A549 (cell line): Measurements from ENCODE around the gene PIAS4. TPM values are rescaled to one million over a fixed set of nuclear protein-coding genes. Genes with fewer than 3 reads are reported as not detected.

Source experiments
- ATAC-seq, 2 experiments: fragments of 200-7000 bp in 1 of 2; fragments of >200 bp in 1 of 2; cut with Nextera tagmentation in 1 of 2; cut with Tn5 transposase in 1 of 2; 3 replicates each; pipeline versions ENCODE4 v1.8.0 to v1.9.1; 2018 to 2020; ENCODE audit warnings: mild to moderate bottlenecking in 1 of 2, moderate library complexity in 1 of 2
- CTCF ChIA-PET: fragments of 300-600 bp; sonication (Branson Sonifier 250); formaldehyde crosslinking; extraction: SDS; loops from one replicate; lab custom pipeline; 2021; ENCODE audit warnings: antibody characterized with exemption, inconsistent platforms; lab: Yijun Ruan, JAX
- POLR2A ChIA-PET: fragments of 350-600 bp; formaldehyde crosslinking; extraction: SDS; loops from one replicate; lab custom pipeline; 2021; ENCODE audit warnings: antibody characterized with exemption, inconsistent platforms; lab: Yijun Ruan, JAX
- DNase-seq, 2 experiments: peaks; one replicate each; pipeline versions ENCODE4 v3.0.0 to v3.0.0-alpha.2; 2011 to 2016; ENCODE audit warnings: low read depth in 1 of 2, low spot score in 1 of 2
- FAIRE-seq: peaks from 2 replicates; lab custom pipeline; 2011; peaks lifted over from hg19 to GRCh38; lab: Jason Lieb, UNC
- H3K27ac ChIP-seq, 2 experiments: fragments of >200 bp; sonication (Bioruptor Twin); formaldehyde crosslinking; 3 replicates each; pipeline ENCODE4 v1.5.1; 2016 to 2017
- H3K4me1 ChIP-seq: fragments of >200 bp; sonication (Bioruptor Twin); formaldehyde crosslinking; 3 replicates; pipeline ENCODE4 v1.6.1; 2016
- H3K4me2 ChIP-seq: fragments of >200 bp; sonication (Bioruptor Twin); formaldehyde crosslinking; 3 replicates; pipeline ENCODE4 v1.6.1; 2016
- H3K4me3 ChIP-seq: fragments of >200 bp; sonication (Bioruptor Twin); formaldehyde crosslinking; 3 replicates; pipeline ENCODE4 v1.5.1; 2016
- H3K9me3 ChIP-seq: fragments of >200 bp; sonication (Bioruptor Twin); formaldehyde crosslinking; 3 replicates; pipeline ENCODE4 v1.6.1; 2016
- BHLHE40 ChIP-seq: IDR thresholded peaks from 2 replicates; pipeline ENCODE4 v1.6.1; 2012; ENCODE audit warnings: low read depth, low read length, inconsistent platforms
- CBX8 ChIP-seq: fragments of 200-600 bp; sonication (generic); IDR thresholded peaks from 2 replicates; pipeline ENCODE4 v1.6.1; 2016
- CHD2 ChIP-seq: fragments of 150-350 bp; IDR thresholded peaks from 2 replicates; pipeline ENCODE4 v1.6.1; 2014; ENCODE audit warnings: low read length; ENCODE audit not compliant: partially characterized antibody
- CHD4 ChIP-seq: fragments of 200-600 bp; sonication (generic); IDR thresholded peaks from 2 replicates; pipeline ENCODE4 v1.6.1; 2016; ENCODE audit warnings: antibody characterized with exemption, mild to moderate bottlenecking, borderline replicate concordance
- EHMT2 ChIP-seq: fragments of 200-600 bp; sonication (generic); IDR thresholded peaks from 2 replicates; pipeline ENCODE4 v1.6.1; 2016; ENCODE audit warnings: antibody characterized with exemption, low read depth, mild to moderate bottlenecking, moderate library complexity
- ELK1 ChIP-seq: fragments of 150-350 bp; IDR thresholded peaks from 2 replicates; pipeline ENCODE4 v1.6.1; 2014; ENCODE audit warnings: low read depth, mild to moderate bottlenecking, low read length
- EP300 ChIP-seq, 2 experiments: fragments of >200 bp; sonication (Bioruptor Twin); formaldehyde crosslinking; IDR thresholded peaks; 2 replicates in 1 of 2; 3 replicates in 1 of 2; pipeline ENCODE4 v1.6.1; 2016 to 2017
- ESRRA ChIP-seq: fragments of 150-350 bp; IDR thresholded peaks from 2 replicates; pipeline ENCODE4 v1.6.1; 2014; ENCODE audit warnings: mild to moderate bottlenecking, low read length, borderline replicate concordance
- HDAC2 ChIP-seq: fragments of 200-600 bp; sonication (generic); IDR thresholded peaks from 2 replicates; pipeline ENCODE4 v1.6.1; 2016
- HEYL ChIP-seq: fragments of 250-450 bp; sonication (Bioruptor Pico); IDR thresholded peaks from 2 replicates; pipeline ENCODE4 v1.8.0; 2021; ENCODE audit warnings: mild to moderate bottlenecking, moderate library complexity
- HOXA7 ChIP-seq: fragments of 250-450 bp; sonication (Bioruptor Pico); IDR thresholded peaks from 2 replicates; pipeline ENCODE4 v1.5.0; 2020; ENCODE audit warnings: mild to moderate bottlenecking, moderate library complexity
- HOXB13 ChIP-seq: fragments of 250-450 bp; sonication (Bioruptor Pico); IDR thresholded peaks from 2 replicates; pipeline ENCODE4 v1.5.0; 2020; ENCODE audit warnings: low read depth, mild to moderate bottlenecking, moderate library complexity
- KDM5A ChIP-seq: fragments of 200-600 bp; sonication (generic); IDR thresholded peaks from 2 replicates; pipeline ENCODE4 v1.6.1; 2016; ENCODE audit warnings: antibody characterized with exemption, mild to moderate bottlenecking
- MAFK ChIP-seq: fragments of 450-650 bp; IDR thresholded peaks from 2 replicates; pipeline ENCODE4 v1.6.1; 2014; ENCODE audit not compliant: partially characterized antibody
- NFE2L2 ChIP-seq: fragments of 150-350 bp; conservative IDR thresholded peaks from 2 replicates; pipeline ENCODE4 v1.6.1; 2014; ENCODE audit warnings: low read length
- NPAS2 ChIP-seq: fragments of 250-450 bp; sonication (Bioruptor Pico); IDR thresholded peaks from 2 replicates; pipeline ENCODE4 v1.8.0; 2022; ENCODE audit warnings: mild to moderate bottlenecking, moderate library complexity, borderline replicate concordance
- NR3C1 ChIP-seq: fragments of >200 bp; sonication (Bioruptor Twin); formaldehyde crosslinking; IDR thresholded peaks from 3 replicates; pipeline ENCODE4 v1.6.1; 2017
- RCOR1 ChIP-seq: fragments of 150-350 bp; IDR thresholded peaks from 2 replicates; pipeline ENCODE4 v1.6.1; 2014; ENCODE audit warnings: antibody characterized with exemption, low read length, low read depth
- RFX5 ChIP-seq: fragments of 450-650 bp; IDR thresholded peaks from 2 replicates; pipeline ENCODE4 v1.7.1; 2014; ENCODE audit warnings: antibody characterized with exemption, mild to moderate bottlenecking, moderate library complexity
- RNF2 ChIP-seq: fragments of 200-600 bp; sonication (generic); IDR thresholded peaks from 2 replicates; pipeline ENCODE4 v1.6.1; 2016; ENCODE audit warnings: low read depth, mild to moderate bottlenecking, antibody characterized with exemption, moderate library complexity, borderline replicate concordance
- SMC3 ChIP-seq: fragments of >200 bp; sonication (Bioruptor Twin); formaldehyde crosslinking; IDR thresholded peaks from 3 replicates; pipeline ENCODE4 v1.6.1; 2018; ENCODE audit warnings: inconsistent platforms
- TFCP2L1 ChIP-seq: fragments of 250-450 bp; sonication (Bioruptor Pico); IDR thresholded peaks from 2 replicates; pipeline ENCODE4 v1.5.0; 2021; ENCODE audit warnings: mild to moderate bottlenecking
- TP53 ChIP-seq: fragments of 250-450 bp; sonication (Bioruptor Pico); IDR thresholded peaks from 2 replicates; pipeline ENCODE4 v1.5.0; 2021; ENCODE audit warnings: mild to moderate bottlenecking, moderate library complexity
- ZC3H11A ChIP-seq: fragments of 450-650 bp; IDR thresholded peaks from 2 replicates; pipeline ENCODE4 v1.6.1; 2014; ENCODE audit warnings: antibody characterized with exemption, mild to moderate bottlenecking
- ZSCAN20 ChIP-seq: fragments of 250-450 bp; sonication (Bioruptor Pico); IDR thresholded peaks from 2 replicates; pipeline ENCODE4 v1.8.0; 2022; ENCODE audit warnings: mild to moderate bottlenecking, moderate library complexity
- WGBS: methylation state at CpG from one replicate; pipeline ENCODE4 v1.1.6; 2017; ENCODE audit errors: missing lambda C conversion rate; 5-methylcytosine and 5-hydroxymethylcytosine counted together
- polyA plus RNA-seq, 4 experiments: library from polyadenylated mRNA; depleted of rRNA in 3 of 4; stranded (reverse); fragments of >200 nt; fragmentation: RNase III in 1 of 4; extraction: RNeasy Plus Mini Kit Qiagen cat#74134 plus additional on column Dnase treatment in 1 of 4; gene quantifications; 2 replicates in 3 of 4; 3 replicates in 1 of 4; pipeline ENCODE4 v1.2.3, GENCODE V29; 2011 to 2017
- TF ChIP-seq, protein P1 (sequence below): fragments of 450-650 bp; IDR thresholded peaks from 2 replicates; pipeline ENCODE4 v1.6.1; 2014; ENCODE audit warnings: antibody characterized with exemption

Gene PIAS4
- polyA plus RNA-seq, 2 of the 4 experiments (the other 2 are of a cell fraction), result 5.2 to 12.8 TPM

DNA sequence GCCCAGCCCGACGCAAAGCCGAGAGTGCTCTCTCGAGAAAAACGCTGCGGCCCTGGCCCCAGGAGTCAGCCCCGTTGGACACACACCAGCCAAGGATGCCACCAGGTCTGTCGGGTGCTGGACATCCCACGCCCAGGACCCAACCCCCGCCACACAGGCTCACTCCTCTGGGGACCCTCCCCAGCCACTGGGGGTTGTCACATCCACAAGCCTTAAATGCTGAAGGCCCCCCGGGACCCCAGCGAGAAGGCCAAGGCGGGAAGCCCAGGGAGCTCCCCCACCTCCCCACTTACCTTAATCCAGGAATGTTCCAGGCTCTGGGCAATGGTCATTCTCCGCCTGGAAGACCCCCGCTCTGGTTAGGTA is 47.8 kb upstream of the PIAS4 start:
- CTCF ChIA-PET, result interaction anchor here (1.0 to 1.8 kb wide), 3 partner anchors 137 to 180 kb away, joined by 4 read pairs; no protein-coding TSS in a partner anchor
- FAIRE-seq (no peak), DNase-seq (no peak), ATAC-seq (no peak)
- Histone ChIP-seq H3K27ac (no peak overlapping the region), H3K4me3 (no peak overlapping the region), H3K4me2 (no peak overlapping the region), H3K9me3 (no peaks in the 10 kb centered on the region), H3K4me1 (no peaks in the 10 kb centered on the region)
- POLR2A ChIA-PET, result no interaction called here
- no peak for TF ChIP-seq CHD4
- no peak for TF ChIP-seq RNF2
- no peak for TF ChIP-seq MAFK
- TF ChIP-seq, protein P1, sequence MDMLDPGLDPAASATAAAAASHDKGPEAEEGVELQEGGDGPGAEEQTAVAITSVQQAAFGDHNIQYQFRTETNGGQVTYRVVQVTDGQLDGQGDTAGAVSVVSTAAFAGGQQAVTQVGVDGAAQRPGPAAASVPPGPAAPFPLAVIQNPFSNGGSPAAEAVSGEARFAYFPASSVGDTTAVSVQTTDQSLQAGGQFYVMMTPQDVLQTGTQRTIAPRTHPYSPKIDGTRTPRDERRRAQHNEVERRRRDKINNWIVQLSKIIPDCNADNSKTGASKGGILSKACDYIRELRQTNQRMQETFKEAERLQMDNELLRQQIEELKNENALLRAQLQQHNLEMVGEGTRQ, result no peak
- TF ChIP-seq HEYL (CRISPR knock-in tag), result no peak
- no peak for TF ChIP-seq BHLHE40
- no peak for TF ChIP-seq TFCP2L1 (CRISPR knock-in tag)
- no peak for TF ChIP-seq RCOR1
- TF ChIP-seq TP53 (CRISPR knock-in tag), result no peak
- TF ChIP-seq ELK1, result no peak
- no peak for TF ChIP-seq HDAC2
- TF ChIP-seq NPAS2 (CRISPR knock-in tag), result no peak
- no peak for TF ChIP-seq ZSCAN20 (CRISPR knock-in tag)
- no peak for TF ChIP-seq SMC3
- TF ChIP-seq HOXB13, result no peak
- TF ChIP-seq RFX5, result no peak
- TF ChIP-seq EHMT2, result no peak
- 93% methylated on average over 8 of the region's 15 CpGs for WGBS

GRCh38 chr19:3961007-3961406 is 46.5 kb upstream of the PIAS4 start:
- Histone ChIP-seq H3K4me1 (no peaks in the 10 kb centered on the region), H3K9me3 (no peaks in the 10 kb centered on the region), H3K4me2 (no peak overlapping the region), H3K4me3 (no peak overlapping the region), H3K27ac (no peak overlapping the region)
- 97% methylated on average over 12 of the region's 24 CpGs for WGBS
- DNase-seq, result no peak
- no peak for FAIRE-seq
- ChIA-PET POLR2A (no interaction called here), CTCF (interaction anchor here (0.6 to 1.2 kb wide), 2 partner anchors 103 to 139 kb away, joined by 3 to 4 read pairs; no protein-coding TSS in a partner anchor)
- ATAC-seq, result no peak
- TF ChIP-seq HOXA7 (no peak), HDAC2 (no peak), ESRRA (no peak), NR3C1 (no peak), CHD4 (no peak), MAFK (no peak), RFX5 (no peak), CHD2 (no peak), EP300 (IDR thresholded peaks at IDR 0.05) (no peak), NFE2L2 (no peak), ZC3H11A (no peak), KDM5A (no peak), CBX8 (no peak)
